ENCODE measurements around the gene CDKAL1. TPM values are rescaled to one million over a fixed set of nuclear protein-coding genes. Genes with fewer than 3 reads are reported as not detected.

The CDKAL1 gene
- total and polyA plus RNA-seq, 2 of the 8 experiments (the other 6 are each of a cell fraction or from before 2014, with no cell fraction given), result 8.4 to 24.6 TPM

DNA sequence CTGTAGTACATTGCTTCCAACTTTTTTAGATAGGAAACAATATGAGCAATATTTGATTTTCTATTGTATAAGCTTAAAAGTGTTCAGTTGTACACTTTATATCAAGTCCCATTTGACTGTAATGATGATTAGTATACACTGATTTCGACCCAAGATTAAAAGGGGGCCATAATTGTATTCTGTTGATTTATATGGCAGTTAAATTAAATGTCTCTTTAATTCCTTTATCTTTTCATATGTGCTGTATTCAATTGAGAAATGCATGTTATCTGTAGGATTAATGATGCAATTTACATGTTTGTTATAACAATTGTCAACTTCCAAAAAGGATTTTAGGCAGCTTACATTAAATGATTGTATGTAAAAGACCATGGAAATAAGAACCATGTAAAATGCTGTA lies 317.5 kb downstream of the CDKAL1 start:
- Histone ChIP-seq H3K4me2 (ENCODE audit: insufficient read depth in 1 of 2, low read depth in 2 of 2, low read length in 2 of 2) (no peak overlapping the region), H4K20me1 (replicated peaks in 1 of 2; ENCODE audit: control insufficient read depth in 1 of 2, insufficient read depth in 2 of 2, low read length in 2 of 2) (no peaks in the 10 kb centered on the region), H3K18ac (ENCODE audit: extremely low read depth, low read length) (no peak overlapping the region), H2BK12ac (ENCODE audit: low read depth, low read length) (no peak overlapping the region), H3K4ac (replicated peaks; ENCODE audit: insufficient read length, low read depth, low read length) (no peak overlapping the region), H2BK120ac (replicated peaks; ENCODE audit: low read depth, low read length) (no peak overlapping the region), H2BK20ac (ENCODE audit: low read length) (no peak overlapping the region), H2AK5ac (ENCODE audit: low read depth, low read length) (no peak overlapping the region), H3K36me3 (ENCODE audit: control insufficient read depth in 2 of 4, insufficient read depth in 4 of 4, low read length in 3 of 4) (no peaks in the 10 kb centered on the region), H3K9me3 (ENCODE audit: insufficient read depth in 2 of 2, low read depth in 1 of 2, low read length in 1 of 2) (no peaks in the 10 kb centered on the region), H3K9ac (replicated peaks in 1 of 4; ENCODE audit: extremely low read depth in 1 of 4, low read depth in 3 of 4, low read length in 3 of 4) (no peak overlapping the region), H3K27ac (ENCODE audit: low read depth, low read length) (no peak overlapping the region), H4K91ac (replicated peaks; ENCODE audit: insufficient read length, low read length) (no peak overlapping the region), H3K27me3 (replicated peaks in 1 of 4; ENCODE audit: control insufficient read depth in 3 of 4, extremely low read depth in 1 of 4, insufficient read depth in 3 of 4, low read length in 3 of 4) (no peaks in the 10 kb centered on the region), H4K5ac (ENCODE audit: insufficient read length, low read depth, low read length) (no peak overlapping the region), H4K8ac (ENCODE audit: extremely low read depth, insufficient read depth, low read length) (no peak overlapping the region), H2AFZ (ENCODE audit: low read length) (no peak overlapping the region), H3K23me2 (ENCODE audit: low read depth, low read length) (no peaks in the 10 kb centered on the region), H3K14ac (ENCODE audit: insufficient read length) (no peak overlapping the region), H3K79me1 (ENCODE audit: low read depth, low read length) (no peaks in the 10 kb centered on the region), H2BK15ac (ENCODE audit: low read length) (no peak overlapping the region), H3K4me3 (ENCODE audit: extremely low read depth in 1 of 4, insufficient read depth in 2 of 4, low read depth in 3 of 4, low read length in 4 of 4) (no peak overlapping the region), H3K4me1 (replicated peaks in 1 of 4; ENCODE audit: control insufficient read depth in 3 of 4, insufficient read depth in 4 of 4, low read length in 3 of 4) (peaks cover 0 to 3% (median 0%) of the 10 kb centered on the region in 4 experiments; a peak in 1 of 7 replicates), H3K23ac (ENCODE audit: insufficient read length) (no peak overlapping the region), H2BK5ac (ENCODE audit: low read depth, low read length) (no peak overlapping the region), H3K56ac (replicated peaks; ENCODE audit: insufficient read length, low read depth, low read length) (no peak overlapping the region), H3K79me2 (ENCODE audit: control insufficient read depth in 1 of 2, insufficient read depth in 2 of 2, low read length in 2 of 2) (no peaks in the 10 kb centered on the region)
- CTCF ChIA-PET (ENCODE audit: partially characterized antibody), result no interaction called here
- POLR2A ChIA-PET (ENCODE audit: partially characterized antibody), result no interaction called here
- FAIRE-seq (no peak), DNase-seq (ENCODE audit: low read depth in 1 of 2, low spot score in 2 of 2) (no peak)
- TF ChIP-seq SAP30 (IDR thresholded peaks at IDR 0.05; ENCODE audit: insufficient read depth, insufficient replicate concordance, low read length), result no peak
- no peak for TF ChIP-seq KDM1A (IDR thresholded peaks at IDR 0.05; ENCODE audit: borderline replicate concordance, low read length)
- no peak for TF ChIP-seq SIN3A (conservative IDR thresholded peaks at IDR 0.05 in 1 of 2, IDR thresholded peaks at IDR 0.05 in 1 of 2; ENCODE audit: low read depth in 1 of 2, low read length in 2 of 2)
- TF ChIP-seq JUN (IDR thresholded peaks at IDR 0.05; ENCODE audit: low read depth, low read length), result no peak
- no peak for TF ChIP-seq TBP (IDR thresholded peaks at IDR 0.05; ENCODE audit: low read depth, low read length)
- TF ChIP-seq BRCA1 (IDR thresholded peaks at IDR 0.05; ENCODE audit: low read depth, low read length), result no peak
- no peak for TF ChIP-seq CBX8 (IDR thresholded peaks at IDR 0.05; ENCODE audit: borderline replicate concordance, low read depth, low read length)
- no peak for TF ChIP-seq RNF2 (IDR thresholded peaks at IDR 0.05; ENCODE audit: borderline replicate concordance, low read depth, low read length, missing control alignments, poor library complexity, severe bottlenecking)
- TF ChIP-seq TCF12 (IDR thresholded peaks at IDR 0.05; ENCODE audit: low read depth, low read length), result no peak
- TF ChIP-seq SIRT6 (IDR thresholded peaks at IDR 0.05; ENCODE audit: low read length), result no peak
- no peak for TF ChIP-seq CBX5 (IDR thresholded peaks at IDR 0.05; ENCODE audit: low read depth, low read length)
- no peak for TF ChIP-seq KDM5A (IDR thresholded peaks at IDR 0.05; ENCODE audit: low read length)
- TF ChIP-seq NRF1 (IDR thresholded peaks at IDR 0.05; ENCODE audit: low read depth, low read length), result no peak
- TF ChIP-seq SRF (IDR thresholded peaks at IDR 0.05; ENCODE audit: low read depth, low read length), result no peak
- 85% methylated on average over 1 of the region's 1 CpG; no CpG with 5 or more reads in 1 of the 2 experiments for WGBS, 2 experiments (ENCODE audit: extremely low coverage in 1 of 2, insufficient coverage in 1 of 2, insufficient read length in 1 of 2, insufficient replicate concordance in 2 of 2, low coverage in 1 of 2, low lambda C conversion rate in 2 of 2, missing lambda C conversion rate in 1 of 2)

All from H1 (cell line).